ENCODE data around the gene ARL5C. TPM values are rescaled to one million over a fixed set of nuclear protein-coding genes. Genes with fewer than 3 reads are reported as not detected.

The ARL5C gene
- total RNA-seq: not detected
- long read RNA-seq: 0 reads

- no peak for ATAC-seq
Measured at GRCh38 chr17:39165841-39166349, at the start of gene ARL5C. TSS of gene ARL5C (minus strand) at chr17:39166161. CDS start at chr17:39165760, 401 bp downstream.

GRCh38 chr17:39213852-39214251, 47.9 kb upstream of the ARL5C start:
- intact Hi-C loops (cut with micrococcal nuclease): no loop called here
- DNase-seq (no peak), ATAC-seq (no peak)

More at GRCh38 chr17:39165841-39166349, at the start of gene ARL5C:
- intact Hi-C loops (cut with micrococcal nuclease): no loop called here
- DNase-seq: no peak

GRCh38 chr17:39212841-39213480, 47.0 kb upstream of the ARL5C start:
- ATAC-seq: peak; percentile 18
- intact Hi-C loops (cut with micrococcal nuclease): no loop called here
- DNase-seq: no peak

GRCh38 chr17:39212195-39212810, 46.3 kb upstream of the ARL5C start:
- DNase-seq: no peak
- no peak for ATAC-seq
- intact Hi-C loops (cut with micrococcal nuclease): no loop called here

GRCh38 chr17:39210093-39210434, 44.1 kb upstream of the ARL5C start:
- DNase-seq (no peak), ATAC-seq (no peak)
- intact Hi-C loops (cut with micrococcal nuclease): no loop called here

GRCh38 chr17:39209317-39210092, 43.5 kb upstream of the ARL5C start:
- ATAC-seq (peak; percentile 84), DNase-seq (peak; percentile 84)
- intact Hi-C loops (cut with micrococcal nuclease): no loop called here

- DNase-seq: peak; percentile 61
- peak; percentile 8 for ATAC-seq
- intact Hi-C loops (cut with micrococcal nuclease): no loop called here
Measured at GRCh38 chr17:39208893-39209292, 42.9 kb upstream of the ARL5C start.

GRCh38 chr17:39208136-39208535, 42.2 kb upstream of the ARL5C start:
- DNase-seq (no peak), ATAC-seq (no peak)
- intact Hi-C loops (cut with micrococcal nuclease): no loop called here

- ATAC-seq: no peak
- no peak for DNase-seq
- intact Hi-C loops (cut with micrococcal nuclease): no loop called here
Measured at GRCh38 chr17:39205112-39205526, 39.2 kb upstream of the ARL5C start.

- ATAC-seq (no peak), DNase-seq (no peak)
- intact Hi-C loops (cut with micrococcal nuclease): no loop called here
Measured at GRCh38 chr17:39204245-39204644, 38.3 kb upstream of the ARL5C start.

- ATAC-seq (no peak), DNase-seq (no peak)
- intact Hi-C loops (cut with micrococcal nuclease): no loop called here
Measured at GRCh38 chr17:39200957-39201510, 35.1 kb upstream of the ARL5C start.

GRCh38 chr17:39200070-39200879, 34.3 kb upstream of the ARL5C start, which contains the start of gene RPL19:
TSS of gene RPL19 (plus strand) at chr17:39200283. CDS start at chr17:39200345, 62 bp downstream.
- intact Hi-C loops (cut with micrococcal nuclease): no loop called here
- ATAC-seq: peak; percentile 75
- peak; percentile 86 for DNase-seq

GRCh38 chr17:39199820-39200069, 33.8 kb upstream of the ARL5C start:
- peak; percentile 88 for DNase-seq
- intact Hi-C loops (cut with micrococcal nuclease): no loop called here
- ATAC-seq: peak; percentile 82

- no peak for DNase-seq
- intact Hi-C loops (cut with micrococcal nuclease): no loop called here
- no peak for ATAC-seq
Measured at GRCh38 chr17:39198186-39198566, 32.2 kb upstream of the ARL5C start.

- ATAC-seq (peak; percentile 75), DNase-seq (peak; percentile 87)
- intact Hi-C loops (cut with micrococcal nuclease): no loop called here
Measured at GRCh38 chr17:39197380-39198185, 31.6 kb upstream of the ARL5C start, which contains the start of gene CACNB1. TSS of gene CACNB1 (minus strand) at chr17:39197669. CDS start at chr17:39197495, 174 bp downstream.

- ATAC-seq: no peak
- intact Hi-C loops (cut with micrococcal nuclease): no loop called here
- DNase-seq: no peak
Measured at GRCh38 chr17:39196808-39197291, 30.9 kb upstream of the ARL5C start.

GRCh38 chr17:39196241-39196807, 30.4 kb upstream of the ARL5C start:
- ATAC-seq (no peak), DNase-seq (no peak)
- intact Hi-C loops (cut with micrococcal nuclease): no loop called here

All from left ventricle myocardium superior (tissue), 1 donor.